SH-SY5Y (cell line): Measurements from ENCODE around the gene NGFR.

Experiments used
- GATA2 ChIP-seq: IDR thresholded peaks from 2 replicates; pipeline ENCODE4 v1.6.1; 2011; ENCODE audit warnings: mild to moderate bottlenecking, low read depth, low read length
- GATA3 ChIP-seq: IDR thresholded peaks from 2 replicates; pipeline ENCODE4 v1.6.1; 2011; ENCODE audit warnings: low read depth, mild to moderate bottlenecking, low read length, moderate library complexity

The NGFR gene

GRCh38 chr17:49512296-49513043 is 17.4 kb downstream of the NGFR start:
- TF ChIP-seq GATA2 (no peak), GATA3 (no peak)

DNA sequence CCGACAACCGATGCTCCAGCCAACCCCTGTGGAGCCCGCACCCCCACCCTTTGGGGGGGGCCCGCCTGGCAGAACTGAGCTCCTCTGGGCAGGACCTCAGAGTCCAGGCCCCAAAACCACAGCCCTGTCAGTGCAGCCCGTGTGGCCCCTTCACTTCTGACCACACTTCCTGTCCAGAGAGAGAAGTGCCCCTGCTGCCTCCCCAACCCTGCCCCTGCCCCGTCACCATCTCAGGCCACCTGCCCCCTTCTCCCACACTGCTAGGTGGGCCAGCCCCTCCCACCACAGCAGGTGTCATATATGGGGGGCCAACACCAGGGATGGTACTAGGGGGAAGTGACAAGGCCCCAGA is 17.9 kb downstream of the NGFR start:
- no peak for TF ChIP-seq GATA2
- no peak for TF ChIP-seq GATA3

DNA sequence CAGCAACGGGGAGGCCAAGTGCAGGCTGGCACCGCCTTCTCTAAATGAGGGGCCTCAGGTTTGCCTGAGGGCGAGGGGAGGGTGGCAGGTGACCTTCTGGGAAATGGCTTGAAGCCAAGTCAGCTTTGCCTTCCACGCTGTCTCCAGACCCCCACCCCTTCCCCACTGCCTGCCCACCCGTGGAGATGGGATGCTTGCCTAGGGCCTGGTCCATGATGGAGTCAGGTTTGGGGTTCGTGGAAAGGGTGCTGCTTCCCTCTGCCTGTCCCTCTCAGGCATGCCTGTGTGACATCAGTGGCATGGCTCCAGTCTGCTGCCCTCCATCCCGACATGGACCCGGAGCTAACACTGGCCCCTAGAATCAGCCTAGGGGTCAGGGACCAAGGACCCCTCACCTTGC is 18.5 kb downstream of the NGFR start:
- TF ChIP-seq GATA2 (no peak), GATA3 (no peak)

DNA sequence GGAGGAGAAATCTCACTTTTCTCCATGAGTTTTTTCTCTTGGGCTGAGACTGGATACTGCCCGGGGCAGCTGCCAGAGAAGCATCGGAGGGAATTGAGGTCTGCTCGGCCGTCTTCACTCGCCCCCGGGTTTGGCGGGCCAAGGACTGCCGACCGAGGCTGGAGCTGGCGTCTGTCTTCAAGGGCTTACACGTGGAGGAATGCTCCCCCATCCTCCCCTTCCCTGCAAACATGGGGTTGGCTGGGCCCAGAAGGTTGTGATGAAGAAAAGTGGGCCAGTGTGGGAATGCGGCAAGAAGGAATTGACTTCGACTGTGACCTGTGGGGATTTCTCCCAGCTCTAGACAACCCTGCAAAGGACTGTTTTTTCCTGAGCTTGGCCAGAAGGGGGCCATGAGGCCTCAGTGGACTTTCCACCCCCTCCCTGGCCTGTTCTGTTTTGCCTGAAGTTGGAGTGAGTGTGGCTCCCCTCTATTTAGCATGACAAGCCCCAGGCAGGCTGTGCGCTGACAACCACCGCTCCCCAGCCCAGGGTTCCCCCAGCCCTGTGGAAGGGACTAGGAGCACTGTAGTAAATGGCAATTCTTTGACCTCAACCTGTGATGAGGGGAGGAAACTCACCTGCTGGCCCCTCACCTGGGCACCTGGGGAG is 19.1 kb downstream of the NGFR start:
- no peak for TF ChIP-seq GATA3
- TF ChIP-seq GATA2, result no peak

GRCh38 chr17:49515196-49515770 is 20.2 kb downstream of the NGFR start:
- TF ChIP-seq GATA2 (no peak), GATA3 (no peak)

- TF ChIP-seq GATA3 (no peak), GATA2 (no peak)
Observed at GRCh38 chr17:49516180-49516579, 21.1 kb downstream of the NGFR start.

GRCh38 chr17:49518346-49519078 is 23.4 kb downstream of the NGFR start:
- no peak for TF ChIP-seq GATA3
- TF ChIP-seq GATA2, result no peak

DNA sequence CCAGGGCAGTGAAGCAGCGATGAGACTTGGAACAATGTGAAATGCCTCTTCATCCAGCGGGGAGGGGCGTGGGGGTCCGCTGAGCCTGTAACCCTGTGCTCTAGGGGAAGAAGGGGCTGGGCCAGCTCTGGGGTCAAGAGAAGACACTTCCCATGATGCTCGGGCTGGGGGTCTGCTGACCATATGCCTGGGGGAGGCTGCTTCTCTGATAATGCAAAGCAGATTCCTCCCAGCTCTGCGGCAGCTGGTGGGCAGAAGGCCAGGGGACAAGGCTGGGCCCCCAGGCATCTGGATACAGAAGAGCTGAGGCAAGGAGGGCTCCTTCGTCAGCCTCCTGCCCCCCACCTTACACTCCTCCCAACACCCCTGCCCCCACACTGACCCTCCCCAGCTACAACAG is 24.7 kb downstream of the NGFR start:
- TF ChIP-seq GATA2 (no peak), GATA3 (no peak)

DNA sequence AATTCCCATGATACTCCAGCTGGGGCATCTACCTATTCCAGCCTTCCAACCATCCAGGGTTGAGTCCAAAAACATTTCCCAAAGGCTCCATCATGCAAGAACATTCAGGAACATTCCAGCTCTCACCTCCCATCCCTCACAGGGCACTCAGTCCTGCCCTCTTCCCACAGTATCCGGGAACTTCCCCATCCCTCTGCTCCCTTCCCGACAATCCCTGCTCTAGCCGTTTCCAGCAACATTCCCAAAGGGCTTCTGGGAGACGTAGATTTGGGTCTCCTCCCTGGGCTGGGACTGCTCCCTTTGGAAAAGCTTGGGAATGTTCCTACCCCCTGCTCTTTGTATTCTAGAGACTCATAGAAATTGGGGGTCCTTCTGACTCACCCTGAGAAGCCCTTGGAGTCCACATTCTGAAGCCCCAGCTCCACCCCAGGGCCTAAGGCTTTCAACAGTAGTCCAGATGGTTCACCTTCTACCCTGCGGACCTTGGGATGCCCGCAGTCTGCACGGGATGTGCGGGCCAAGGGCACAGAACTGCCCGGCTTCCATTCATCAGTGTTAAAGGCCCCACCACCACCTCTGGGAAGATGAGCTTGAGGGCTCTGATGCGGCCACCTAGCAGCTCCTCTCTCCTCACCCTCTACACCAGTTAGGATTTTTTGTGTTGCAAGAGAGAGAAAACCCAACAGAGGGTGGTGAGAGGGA is 25.4 kb downstream of the NGFR start:
- TF ChIP-seq GATA3 (no peak), GATA2 (no peak)

- no peak for TF ChIP-seq GATA2
- no peak for TF ChIP-seq GATA3
Observed at GRCh38 chr17:49521088-49521450, 26.0 kb downstream of the NGFR start.

DNA sequence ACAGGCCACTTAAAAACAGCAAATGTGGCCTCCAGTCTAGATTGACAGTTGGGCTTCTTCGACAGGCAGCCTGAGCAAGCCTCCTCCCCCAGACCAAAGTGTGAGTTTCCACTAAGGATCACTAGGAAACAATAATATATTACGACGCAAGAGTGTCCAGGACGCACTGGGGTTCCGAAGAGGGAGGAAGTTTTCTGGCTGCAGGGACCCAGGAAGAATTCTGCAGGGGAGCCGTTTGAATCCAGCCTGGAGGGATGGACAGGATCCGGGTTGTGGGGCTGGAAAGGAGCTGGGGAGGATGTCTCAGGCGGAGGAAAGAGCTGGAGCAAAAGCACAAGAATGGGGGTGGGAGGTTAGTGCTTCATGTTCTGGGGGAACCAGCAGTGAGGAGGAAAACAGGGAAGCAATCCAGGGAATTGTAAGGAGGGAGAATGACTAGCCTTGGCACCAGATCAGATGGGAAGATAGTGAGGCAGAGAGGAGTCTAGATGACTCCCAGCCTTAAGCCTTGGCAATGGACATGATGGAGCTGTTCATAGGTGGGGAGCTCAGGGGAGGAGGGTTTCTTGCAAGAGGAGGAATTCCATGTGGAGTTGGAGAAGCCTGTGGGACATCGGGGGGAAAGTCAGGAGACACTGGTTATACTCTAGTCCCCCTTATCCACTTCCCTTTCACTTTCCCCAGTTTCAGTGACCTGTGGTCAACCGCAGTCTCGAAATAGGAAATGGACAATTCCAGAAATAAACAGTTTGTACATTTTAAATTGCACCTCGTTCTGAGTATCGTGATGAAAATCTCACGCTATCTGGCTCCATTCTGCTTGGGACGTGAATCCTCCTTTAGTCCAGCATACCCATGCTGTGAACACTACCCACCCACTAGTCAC is 26.6 kb downstream of the NGFR start:
- TF ChIP-seq GATA2 (peak; percentile 27; the same call in 1 of the 2 replicates), GATA3 (no peak)

DNA sequence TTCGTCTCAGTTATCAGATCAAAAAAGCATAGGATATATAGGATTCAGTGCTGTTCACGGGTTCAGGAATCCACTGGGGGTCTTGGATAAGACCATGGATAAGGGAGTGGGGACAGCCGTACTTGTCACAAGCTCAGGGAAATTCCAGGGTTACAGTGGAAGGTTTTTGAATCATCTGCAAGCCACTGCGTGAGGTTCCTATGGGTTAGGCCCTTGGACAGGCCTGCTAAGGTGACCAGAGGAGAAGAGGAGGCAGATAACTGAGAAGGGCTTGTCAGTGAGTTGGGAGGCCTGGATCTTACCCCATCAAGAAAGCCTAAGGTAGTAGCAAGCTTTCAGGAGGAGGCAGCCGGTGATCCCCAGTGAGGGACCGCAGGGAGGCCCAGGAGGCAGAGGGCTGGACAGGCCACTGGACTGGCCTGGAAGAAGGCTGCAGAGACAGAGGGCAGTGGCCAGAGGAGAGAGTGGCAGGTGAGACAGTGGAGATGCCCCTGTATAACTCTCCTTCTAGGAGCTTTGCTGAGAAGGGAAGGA is 27.3 kb downstream of the NGFR start:
- no peak for TF ChIP-seq GATA3
- TF ChIP-seq GATA2, result no peak

DNA sequence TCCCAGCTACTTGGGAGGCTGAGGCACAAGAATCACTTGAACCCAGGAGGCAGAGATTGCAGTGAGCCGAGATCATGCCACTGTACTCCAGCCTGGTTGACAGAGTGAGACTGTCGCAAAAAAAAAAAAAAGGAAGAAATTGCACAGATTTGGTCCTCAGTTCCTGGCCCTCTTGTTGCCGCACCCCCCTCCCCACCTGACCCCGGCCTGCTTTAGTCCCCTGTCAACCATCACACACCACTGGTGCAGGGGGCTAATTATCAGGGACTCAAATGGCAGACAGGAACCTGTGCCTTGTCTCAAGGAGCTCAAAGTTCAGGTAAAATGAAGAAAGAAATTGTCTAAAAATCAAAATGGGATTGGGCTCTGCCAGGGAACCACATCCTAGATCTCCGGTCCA is 28.1 kb downstream of the NGFR start:
- TF ChIP-seq GATA2, result no peak
